GM12801 (cell line): ENCODE data around the gene CDSN.

Experiments
- TF ChIP-seq, protein P1 (sequence below): IDR thresholded peaks from one replicate; pipeline ENCODE4 v1.5.1; 2011; ENCODE audit warnings: control low read depth; ENCODE audit not compliant: insufficient read length; ENCODE audit errors: extremely low read depth

Gene CDSN

DNA sequence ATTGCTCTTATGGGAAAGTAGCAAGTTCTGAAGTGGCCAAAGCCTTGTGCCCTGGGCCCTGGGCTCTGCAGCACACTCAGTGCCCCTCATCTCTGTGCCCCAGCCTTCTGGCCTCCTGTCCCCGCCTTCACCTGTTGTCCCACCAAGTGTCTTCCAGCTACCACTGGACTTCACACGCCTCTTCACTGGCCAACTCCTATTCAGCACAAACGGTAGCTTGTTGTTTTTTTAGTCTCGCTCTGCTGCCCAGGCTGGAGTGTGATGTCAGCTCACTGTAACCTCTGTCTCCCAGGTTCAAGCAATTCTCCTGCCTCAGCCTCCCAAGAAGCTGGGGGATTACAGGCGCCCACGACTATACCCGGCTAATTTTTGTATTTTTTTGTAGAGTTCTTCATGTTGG, 32.5 kb upstream of the CDSN start:
- TF ChIP-seq, protein P1, sequence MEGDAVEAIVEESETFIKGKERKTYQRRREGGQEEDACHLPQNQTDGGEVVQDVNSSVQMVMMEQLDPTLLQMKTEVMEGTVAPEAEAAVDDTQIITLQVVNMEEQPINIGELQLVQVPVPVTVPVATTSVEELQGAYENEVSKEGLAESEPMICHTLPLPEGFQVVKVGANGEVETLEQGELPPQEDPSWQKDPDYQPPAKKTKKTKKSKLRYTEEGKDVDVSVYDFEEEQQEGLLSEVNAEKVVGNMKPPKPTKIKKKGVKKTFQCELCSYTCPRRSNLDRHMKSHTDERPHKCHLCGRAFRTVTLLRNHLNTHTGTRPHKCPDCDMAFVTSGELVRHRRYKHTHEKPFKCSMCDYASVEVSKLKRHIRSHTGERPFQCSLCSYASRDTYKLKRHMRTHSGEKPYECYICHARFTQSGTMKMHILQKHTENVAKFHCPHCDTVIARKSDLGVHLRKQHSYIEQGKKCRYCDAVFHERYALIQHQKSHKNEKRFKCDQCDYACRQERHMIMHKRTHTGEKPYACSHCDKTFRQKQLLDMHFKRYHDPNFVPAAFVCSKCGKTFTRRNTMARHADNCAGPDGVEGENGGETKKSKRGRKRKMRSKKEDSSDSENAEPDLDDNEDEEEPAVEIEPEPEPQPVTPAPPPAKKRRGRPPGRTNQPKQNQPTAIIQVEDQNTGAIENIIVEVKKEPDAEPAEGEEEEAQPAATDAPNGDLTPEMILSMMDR, result no peak

DNA sequence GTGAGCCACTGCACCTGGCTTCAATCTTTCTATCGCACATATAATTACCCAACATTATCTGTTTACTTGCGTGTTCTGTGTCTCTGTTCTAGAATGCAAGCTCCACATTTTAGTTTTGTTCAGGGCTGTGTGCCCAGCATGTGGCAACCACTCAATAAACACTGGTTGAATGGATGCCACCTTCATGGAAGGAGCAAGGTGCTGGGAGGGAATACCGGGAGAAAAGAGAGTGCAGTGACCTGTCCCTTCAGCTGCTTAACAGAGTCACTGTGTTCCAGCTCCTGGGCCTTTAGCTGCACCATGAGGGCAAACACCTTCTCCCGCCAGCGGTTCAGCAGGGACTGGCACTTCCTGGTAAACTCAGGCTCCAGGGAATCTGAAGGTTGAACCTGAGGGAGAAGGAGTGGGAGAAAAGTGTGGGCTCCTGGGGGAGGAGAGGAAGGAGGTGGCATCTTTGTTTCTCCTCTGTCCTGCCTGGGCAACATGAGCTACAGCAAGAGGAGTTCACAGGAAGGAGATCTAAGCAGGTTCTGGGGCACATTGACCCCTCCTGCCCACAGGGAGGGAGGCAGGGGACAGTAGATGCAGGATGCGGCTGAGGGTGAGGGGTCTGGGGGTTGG, 29.7 kb upstream of the CDSN start:
- TF ChIP-seq, protein P1, result no peak

DNA sequence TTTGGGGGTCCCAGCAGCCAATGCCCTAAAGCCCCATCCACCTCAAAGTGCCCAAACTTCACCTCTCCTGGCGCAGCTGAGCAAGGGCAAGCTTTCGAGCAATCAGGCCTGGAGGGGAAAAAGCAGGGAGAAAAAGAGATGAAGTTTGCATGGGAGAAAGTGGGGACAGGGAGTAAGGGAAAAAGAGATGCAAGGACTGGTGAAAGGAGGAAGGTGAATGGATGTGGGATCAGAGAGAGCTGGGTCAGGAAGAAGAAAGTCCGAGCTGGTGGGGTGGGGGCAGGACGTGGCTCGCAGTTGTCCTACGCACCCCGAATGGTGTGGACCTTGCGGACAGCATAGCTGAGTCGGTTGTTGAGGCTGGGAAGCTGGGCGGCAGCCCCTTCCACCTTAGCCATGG, 25.1 kb upstream of the CDSN start:
- TF ChIP-seq, protein P1, result no peak

DNA sequence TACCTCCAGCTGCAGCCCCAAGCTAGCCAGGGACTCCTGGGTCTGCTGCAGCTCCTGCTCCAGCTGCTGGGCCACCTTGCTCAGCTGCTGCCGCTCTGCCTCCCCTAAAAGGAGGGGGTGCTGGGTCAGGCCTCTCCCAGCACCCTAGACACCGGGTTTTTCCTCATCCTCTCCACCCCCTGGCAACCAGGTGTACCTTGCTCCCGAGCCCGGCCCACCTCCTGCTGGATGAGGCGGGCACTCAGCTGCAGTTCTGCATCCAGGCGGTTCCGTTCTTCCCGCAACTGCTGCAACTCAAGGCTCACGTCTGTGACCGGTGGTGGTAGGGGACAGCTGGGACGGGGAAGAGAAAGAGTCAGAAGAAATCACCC, 24.7 kb upstream of the CDSN start:
- TF ChIP-seq, protein P1, result no peak

DNA sequence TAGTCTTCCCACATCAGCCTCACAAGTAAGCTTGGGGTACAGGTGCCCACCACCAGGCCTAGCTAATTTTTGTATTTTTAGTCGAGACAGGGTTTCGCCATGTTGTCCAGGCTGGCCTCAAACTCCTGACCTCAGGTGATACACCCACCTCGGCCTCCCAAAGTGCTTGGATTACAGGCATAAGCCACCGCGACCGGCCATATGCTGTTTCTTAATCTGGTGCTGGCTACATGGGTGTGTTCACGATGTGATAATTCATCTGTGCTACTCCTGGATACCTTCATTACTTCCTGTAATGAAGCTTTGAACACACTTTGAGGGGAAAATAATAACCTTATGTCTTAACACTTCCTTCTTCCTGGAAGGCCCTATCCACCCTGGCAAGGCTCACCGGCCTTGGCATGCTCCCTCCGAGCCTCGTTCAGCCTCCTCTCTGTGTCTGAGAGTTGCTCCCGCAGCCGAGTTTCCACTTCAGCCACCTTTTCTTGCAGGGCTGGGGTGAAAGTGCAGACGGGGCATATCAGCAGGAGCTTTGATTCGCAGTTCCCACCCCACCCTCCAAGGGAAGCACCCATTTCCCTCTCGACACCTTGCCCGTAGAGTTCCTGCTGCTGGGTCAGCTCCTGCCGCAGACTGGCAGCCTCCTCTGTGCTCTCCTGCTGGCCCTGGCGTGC, 24.2 kb upstream of the CDSN start:
- TF ChIP-seq, protein P1, result no peak

DNA sequence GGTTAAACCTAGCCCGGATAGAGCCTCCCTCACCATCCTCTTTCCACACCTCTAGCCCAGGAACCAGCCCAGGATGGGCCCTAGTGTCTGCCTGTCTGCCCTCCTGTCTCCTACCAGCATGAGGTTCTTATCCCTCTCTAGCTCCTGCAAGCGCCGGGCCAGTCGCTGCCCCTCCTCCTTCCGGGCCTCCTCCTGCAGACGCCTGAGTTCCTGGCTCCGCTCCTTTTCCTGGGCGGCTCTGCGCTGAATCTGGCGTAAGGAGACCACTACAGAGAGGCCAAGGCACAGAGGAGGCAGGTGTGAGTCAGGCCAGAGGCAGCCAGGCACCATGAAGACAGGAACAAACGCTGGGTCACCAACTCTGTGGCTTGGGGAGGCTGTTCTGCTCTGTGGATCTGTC, 22.9 kb upstream of the CDSN start:
- TF ChIP-seq, protein P1, result no peak

DNA sequence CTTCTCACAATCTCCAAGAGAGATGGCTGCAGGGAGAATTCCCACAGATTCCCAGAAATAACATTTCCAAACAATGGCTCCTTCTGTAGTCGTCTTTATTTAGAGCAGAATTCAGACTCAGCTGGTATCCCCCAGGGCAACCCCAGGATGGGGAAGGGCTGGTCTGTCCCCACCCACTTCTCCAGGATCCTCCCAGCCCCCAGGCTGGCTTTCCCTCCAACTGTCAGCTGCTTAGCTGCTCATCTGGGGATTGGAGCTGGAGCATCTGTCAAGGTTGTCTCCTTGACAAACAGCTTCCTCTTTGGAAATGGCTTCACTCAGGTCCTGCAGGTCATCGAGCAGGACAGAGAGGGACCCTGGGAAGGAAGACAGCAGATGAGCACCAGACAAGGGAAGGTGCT, 22.1 kb upstream of the CDSN start:
- TF ChIP-seq, protein P1, result no peak
